IMR-90 (cell line): ENCODE measurements around the gene MND1.

Experiments
- CEBPB ChIP-seq: IDR thresholded peaks from 2 replicates; pipeline ENCODE4 v1.6.1; 2012; ENCODE audit warnings: low read depth, low read length, improper control_type of control experiment
- CTCF ChIP-seq: conservative IDR thresholded peaks from 2 replicates; pipeline ENCODE4 v1.5.1; 2012; ENCODE audit warnings: mild to moderate bottlenecking, low read depth, low read length, improper control_type of control experiment
- ELK1 ChIP-seq: fragments of 150-350 bp; IDR thresholded peaks from 2 replicates; pipeline ENCODE4 v1.6.1; 2016; ENCODE audit warnings: low read depth, mild to moderate bottlenecking, low read length, moderate library complexity, borderline replicate concordance
- MAZ ChIP-seq: IDR thresholded peaks from 2 replicates; pipeline ENCODE4 v1.6.1; 2012; ENCODE audit warnings: low read depth, mild to moderate bottlenecking, low read length, improper control_type of control experiment, moderate library complexity, borderline replicate concordance
- MXI1 ChIP-seq: IDR thresholded peaks from 2 replicates; pipeline ENCODE4 v1.6.1; 2012; ENCODE audit warnings: low read depth, mild to moderate bottlenecking, low read length, moderate library complexity, borderline replicate concordance
- POLR2A ChIP-seq: IDR thresholded peaks from 2 replicates; pipeline ENCODE4 v1.6.1; 2012; ENCODE audit warnings: mild to moderate bottlenecking, low read depth, low read length
- RAD21 ChIP-seq: IDR thresholded peaks from 2 replicates; pipeline ENCODE4 v1.6.1; 2012; ENCODE audit warnings: low read length, improper control_type of control experiment
- RCOR1 ChIP-seq: IDR thresholded peaks from 2 replicates; pipeline ENCODE4 v1.6.1; 2012; ENCODE audit warnings: mild to moderate bottlenecking, low read length, improper control_type of control experiment; ENCODE audit not compliant: insufficient replicate concordance
- RFX5 ChIP-seq: IDR thresholded peaks from 2 replicates; pipeline ENCODE4 v1.8.0; 2012; ENCODE audit warnings: low read depth, mild to moderate bottlenecking, low read length, moderate library complexity
- SMC3 ChIP-seq: fragments of 150-350 bp; IDR thresholded peaks from 2 replicates; pipeline ENCODE4 v1.6.1; 2016; ENCODE audit warnings: low read depth, mild to moderate bottlenecking, antibody characterized with exemption, low read length, moderate library complexity
- USF2 ChIP-seq: fragments of 150-350 bp; IDR thresholded peaks from 2 replicates; pipeline ENCODE4 v1.6.1; 2017; ENCODE audit warnings: mild to moderate bottlenecking, antibody characterized with exemption, low read length, low read depth

GRCh38 chr4:153418558-153418957, 74.1 kb downstream of the MND1 start:
- TF ChIP-seq CTCF (no peak), POLR2A (no peak), USF2 (no peak), MXI1 (no peak), RAD21 (no peak), RCOR1 (no peak), MAZ (no peak), RFX5 (no peak), CEBPB (no peak), SMC3 (no peak), ELK1 (no peak)
